Activated CD4-positive, alpha-beta T cell treated with anti-CD3 and anti-CD28 coated beads, Interleukin-10, Interleukin-2, amounts not matched to agents 100 ng/mL and 50 ng/mL, durations not matched to agents 16 hours and 8 hours (primary cell): Measurements from ENCODE around the gene XAB2.

ENCODE experiments used
- DNase-seq: peaks from one replicate; pipeline ENCODE4 v3.0.0-alpha.2; 2020

Gene XAB2

GRCh38 chr19:7629347-7630054, at the start of gene XAB2, which contains the start of gene PET100:
TSS of gene XAB2 (minus strand) at chr19:7629545. CDS start at chr19:7629527, 18 bp downstream.
TSS of gene PET100 (plus strand) at chr19:7629793. CDS start at chr19:7629834, 41 bp downstream.
- peak; percentile 98 for DNase-seq

- DNase-seq, result no peak
Observed at GRCh38 chr19:7677669-7678311, 48.4 kb upstream of the XAB2 start.

DNA sequence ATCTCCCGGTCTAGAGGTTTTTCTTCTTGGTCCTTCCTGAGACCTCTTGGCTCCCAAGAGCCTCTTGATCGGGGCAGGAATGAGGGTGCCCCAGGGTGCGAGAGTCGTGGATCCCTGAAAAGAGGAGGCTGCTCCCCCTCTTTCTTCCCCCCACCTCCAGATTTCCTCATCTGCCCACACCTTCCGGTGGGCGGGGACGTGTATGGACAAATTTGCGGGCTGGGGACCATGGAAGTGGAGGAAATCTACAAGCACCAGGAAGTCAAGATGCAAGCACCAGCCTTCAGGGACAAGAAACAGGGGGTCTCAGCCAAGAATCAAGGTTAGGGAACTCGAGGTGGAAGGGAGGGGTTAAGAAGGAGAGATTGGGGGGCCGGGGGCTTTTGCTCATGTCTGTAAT, 47.5 kb upstream of the XAB2 start, which contains the start of gene MCEMP1:
MCEMP1 (plus strand) TSS at position 237 of the 400 bp plus-strand sequence; CDS start at position 268, 31 bp downstream.
- no peak for DNase-seq

DNA sequence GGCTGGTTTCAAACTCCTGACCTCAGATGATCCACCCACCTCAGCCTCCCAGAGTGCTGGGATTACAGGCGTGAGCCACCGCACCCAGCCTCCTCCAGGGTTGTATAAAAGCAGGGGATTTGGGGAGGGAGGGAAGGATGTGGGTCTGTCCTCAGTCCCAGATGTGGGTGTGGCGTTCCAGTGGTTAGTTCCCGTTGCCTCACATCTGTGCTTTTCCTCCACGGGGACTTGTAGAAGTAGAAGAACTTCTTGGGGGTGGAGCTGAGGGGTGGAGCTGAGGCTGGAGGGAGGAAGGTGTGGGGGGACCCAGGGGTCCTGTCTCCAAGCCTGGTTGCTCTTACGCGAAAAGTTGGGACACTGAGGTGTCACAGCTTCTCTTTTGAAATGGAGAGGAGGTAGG, 47.0 kb upstream of the XAB2 start:
- DNase-seq, result no peak

GRCh38 chr19:7674010-7675005, 45.0 kb upstream of the XAB2 start:
- DNase-seq, result peak; percentile 47

DNA sequence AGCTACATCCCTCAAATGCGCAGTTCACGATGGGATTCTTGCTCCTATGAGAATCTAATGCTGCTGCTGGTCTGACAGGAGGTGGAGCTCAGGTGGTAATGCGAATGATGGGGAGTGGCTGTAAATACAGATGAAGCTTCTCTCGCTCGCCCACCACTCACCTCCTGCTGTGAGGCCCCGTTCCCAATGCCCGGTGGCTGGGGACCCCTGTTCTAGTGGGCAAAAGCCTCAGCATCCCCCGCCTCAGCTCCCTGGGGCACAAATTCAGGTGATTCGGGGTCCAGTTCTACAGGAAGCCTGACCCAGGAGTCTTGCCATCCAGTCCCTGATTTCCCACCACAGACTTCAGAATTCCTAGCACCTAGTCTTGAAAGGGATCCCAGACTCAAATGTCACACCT, 43.2 kb upstream of the XAB2 start:
- no peak for DNase-seq

- no peak for DNase-seq
Observed at GRCh38 chr19:7670790-7671189, 41.4 kb upstream of the XAB2 start.

GRCh38 chr19:7670150-7670783, 40.9 kb upstream of the XAB2 start:
- DNase-seq, result peak; percentile 12

DNA sequence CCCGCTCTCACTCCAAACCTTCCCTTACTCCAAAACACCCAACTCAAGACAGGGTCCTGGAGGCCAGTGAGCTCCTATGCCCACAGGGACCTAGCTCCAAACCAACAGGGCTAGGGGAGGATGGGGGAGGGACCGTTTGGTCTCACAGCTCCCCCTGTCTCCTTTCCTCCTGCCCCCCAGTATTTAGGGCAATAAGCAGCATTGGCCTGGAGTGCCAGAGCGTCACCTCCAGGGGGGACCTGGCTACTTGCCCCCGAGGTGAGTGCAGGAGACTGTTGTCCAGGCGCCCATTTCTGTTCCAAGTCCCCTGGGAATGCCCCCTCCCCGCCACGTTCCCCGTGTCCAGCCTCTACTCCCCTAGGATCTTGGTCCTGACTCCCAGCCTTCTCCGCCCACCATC, 40.3 kb upstream of the XAB2 start:
- no peak for DNase-seq

- no peak for DNase-seq
Observed at GRCh38 chr19:7668842-7669241, 39.5 kb upstream of the XAB2 start, which contains the start of gene RETN. TSS of gene RETN (plus strand) at chr19:7669049. CDS start at chr19:7669327, 278 bp downstream.

- no peak for DNase-seq
Observed at GRCh38 chr19:7665076-7665475, 35.7 kb upstream of the XAB2 start.

- no peak for DNase-seq
Observed at GRCh38 chr19:7663706-7664105, 34.4 kb upstream of the XAB2 start.

- DNase-seq, result no peak
Observed at GRCh38 chr19:7662657-7663056, 33.3 kb upstream of the XAB2 start.

DNA sequence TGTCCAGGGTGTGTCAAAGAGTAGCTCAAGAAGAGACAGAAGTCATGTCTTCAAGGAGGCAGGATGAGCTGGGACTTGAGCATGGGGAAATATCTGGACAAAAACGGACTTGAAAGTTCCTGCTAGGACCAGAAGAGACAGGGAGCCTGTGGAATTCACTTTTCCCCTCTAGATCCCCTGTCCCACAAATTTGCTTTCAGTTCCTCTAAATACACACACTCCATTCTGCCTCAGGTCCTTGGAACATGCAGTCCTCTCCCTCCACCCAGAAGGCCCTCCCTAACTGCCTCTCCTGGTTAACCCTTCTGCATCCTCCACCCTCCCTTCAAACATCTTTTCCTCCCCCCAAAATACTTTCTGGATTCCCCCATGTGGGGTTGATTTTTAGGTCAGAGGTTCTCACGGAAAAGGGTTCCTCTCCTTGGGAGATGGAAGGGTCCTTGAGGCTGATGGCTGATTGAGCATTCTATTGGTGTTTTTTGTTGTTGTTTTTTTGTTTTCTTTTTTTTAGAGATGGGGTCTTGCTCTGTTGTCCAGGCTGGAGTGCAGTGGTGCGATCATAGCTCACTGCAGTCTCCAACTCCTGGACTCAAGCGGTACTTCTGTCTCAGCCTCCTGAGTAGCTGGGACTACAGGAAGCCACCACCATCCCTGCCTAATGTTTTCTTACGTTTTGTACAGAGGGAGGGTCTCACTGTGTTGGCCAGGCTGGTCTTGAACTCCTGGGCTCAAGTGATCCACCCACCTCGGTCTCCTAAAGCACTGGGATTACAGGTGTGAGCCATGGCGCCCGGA, 32.6 kb upstream of the XAB2 start:
- no peak for DNase-seq

DNA sequence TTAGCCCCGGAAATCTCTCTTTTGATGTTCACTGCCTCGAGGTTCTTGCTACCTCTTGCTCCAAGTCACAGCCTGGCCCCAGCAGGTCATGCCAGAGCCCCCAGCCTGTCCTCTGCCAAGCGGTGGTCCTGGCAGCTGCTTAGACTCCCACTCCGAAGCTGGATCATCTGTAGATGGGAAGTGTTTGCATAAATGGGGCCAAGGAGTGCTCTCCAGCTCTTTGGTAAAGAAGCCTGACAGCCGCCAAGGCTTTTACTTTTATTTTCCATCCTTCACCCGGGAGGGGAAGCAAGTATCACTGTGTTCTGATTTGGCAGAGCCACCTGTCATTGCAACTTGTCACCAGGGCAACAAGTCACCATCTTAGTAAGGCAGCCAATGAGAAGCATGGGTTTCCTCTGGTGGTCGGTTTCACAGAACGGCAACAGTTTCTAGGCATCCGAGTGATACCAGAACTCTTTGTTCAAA, 28.9 kb upstream of the XAB2 start:
- DNase-seq, result peak; percentile 72

DNA sequence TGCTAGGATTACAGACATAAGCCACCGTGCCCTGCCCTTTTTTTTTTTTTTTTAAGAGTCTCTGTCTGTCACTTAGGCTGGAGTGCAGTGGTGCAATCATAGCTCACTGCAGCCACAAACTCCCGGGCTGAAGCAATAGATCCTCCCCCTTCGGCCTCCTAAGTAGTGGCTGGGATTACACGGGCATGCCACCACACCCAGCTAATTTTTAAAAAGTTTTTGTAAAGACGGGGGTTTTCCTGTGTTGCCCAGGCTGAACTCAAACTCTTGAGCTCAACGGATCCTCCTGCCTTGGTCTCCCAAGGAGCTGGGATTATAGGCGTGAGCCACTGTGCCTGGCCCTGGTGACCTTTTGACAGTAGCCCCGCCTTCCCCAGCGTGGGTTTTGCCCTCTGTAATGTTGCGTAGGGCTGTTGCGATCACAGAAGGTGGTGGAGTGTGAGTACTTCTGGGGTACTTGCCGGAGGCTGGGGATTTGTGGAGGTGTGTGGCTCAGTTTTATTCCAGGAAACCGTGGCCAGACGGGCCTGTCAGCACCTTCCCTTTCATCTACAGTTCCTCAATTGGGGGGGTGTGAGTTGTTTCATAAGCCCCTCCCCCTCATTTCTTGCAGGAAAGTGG, 27.9 kb upstream of the XAB2 start:
- DNase-seq, result no peak

GRCh38 chr19:7655581-7655980, 26.2 kb upstream of the XAB2 start:
- DNase-seq, result no peak

DNA sequence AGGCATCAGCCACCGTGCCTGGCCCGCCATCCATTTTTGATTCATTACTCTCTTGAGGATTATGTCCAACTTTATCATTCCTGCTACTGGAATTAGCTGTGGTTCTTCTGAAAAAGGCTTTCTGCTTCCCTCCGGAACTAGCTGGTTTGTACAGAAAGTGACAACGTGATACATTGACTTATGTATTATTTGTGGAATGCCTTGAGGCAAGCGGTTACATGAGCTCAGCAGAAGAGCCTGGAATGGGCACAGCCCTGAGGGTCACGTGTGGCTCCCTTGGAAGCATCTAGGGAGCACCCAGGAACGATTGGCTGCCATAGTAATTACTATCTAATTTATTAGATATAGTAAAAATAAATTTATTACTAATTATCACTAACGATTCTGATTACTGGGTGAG, 25.1 kb upstream of the XAB2 start:
- DNase-seq, result no peak

DNA sequence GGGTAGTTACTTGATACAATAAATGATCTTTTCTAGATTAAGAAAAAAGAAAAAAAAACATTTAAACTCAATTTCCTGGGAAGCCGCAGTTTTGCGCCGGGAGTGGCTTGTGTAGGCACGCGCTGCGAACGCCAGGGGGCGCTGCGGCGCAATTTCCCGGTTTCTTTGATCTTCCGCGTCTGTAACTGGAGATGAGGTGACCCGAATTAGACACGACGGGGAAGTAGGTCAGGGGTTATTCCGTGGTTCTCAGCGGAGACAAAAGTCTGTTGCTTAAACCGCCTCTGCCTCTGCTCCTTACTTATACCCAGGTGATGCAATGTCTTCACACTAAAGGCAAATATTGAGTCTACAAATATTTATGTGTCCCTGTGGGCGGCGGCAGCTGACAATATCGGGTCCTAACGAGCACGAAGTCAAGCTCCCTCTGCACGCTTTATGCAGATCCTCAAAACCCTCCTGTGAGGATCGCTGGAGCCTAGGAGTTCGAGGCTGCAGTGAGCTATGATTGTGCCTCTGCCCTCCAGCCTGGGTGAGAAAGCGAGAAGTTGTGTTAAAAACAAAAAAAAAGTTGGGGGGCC, 22.8 kb upstream of the XAB2 start:
- DNase-seq, result peak; percentile 83

DNA sequence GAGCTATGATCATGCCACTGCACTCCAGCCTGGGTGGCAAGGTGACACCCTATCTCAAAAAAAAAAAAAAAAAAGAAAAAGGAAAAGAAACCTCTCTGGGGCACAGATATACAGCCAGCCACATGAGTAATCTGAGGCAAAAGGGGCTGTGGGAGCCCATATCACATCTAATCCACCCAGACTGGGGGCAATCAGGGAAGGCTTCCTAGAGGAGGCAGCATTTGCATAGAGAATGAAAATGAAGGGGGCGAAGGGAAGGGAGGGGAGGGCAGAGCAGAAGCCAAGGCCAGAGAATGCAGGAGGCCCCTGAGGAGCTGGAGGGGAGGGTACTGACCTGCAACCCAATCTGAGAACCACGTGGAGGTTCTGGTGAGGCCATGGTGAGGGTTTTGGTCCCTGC, 20.8 kb upstream of the XAB2 start:
- no peak for DNase-seq
